Effector CD4-positive, alpha-beta T cell (primary cell): ENCODE data around the gene CDH11.

ENCODE experiments used
- DNase-seq: peaks from one replicate; pipeline ENCODE4 v3.0.0-alpha.2; 2020

CDH11 gene

DNA sequence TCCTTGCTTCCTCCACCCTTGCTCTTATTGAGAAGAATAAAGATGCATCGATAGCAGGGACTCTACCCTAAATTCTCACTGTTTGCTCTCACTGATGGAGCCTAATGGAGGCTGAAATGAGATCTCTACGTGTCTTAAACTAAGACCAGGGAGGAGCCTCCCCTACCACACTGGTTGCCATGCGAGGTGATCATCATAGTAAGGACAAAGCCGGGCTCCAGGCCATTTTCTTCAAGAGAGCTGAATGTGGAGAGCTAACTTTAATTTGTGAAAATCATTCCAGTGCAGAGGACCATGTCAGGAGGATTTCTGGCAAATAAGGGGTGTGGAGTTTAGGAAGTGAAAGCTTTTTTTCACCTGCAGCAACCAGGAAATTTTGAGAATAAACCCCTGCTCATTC is 5.6 kb downstream of the CDH11 start:
- no peak for DNase-seq

- DNase-seq = no peak
Measured at GRCh38 chr16:65114527-65114926, 7.3 kb downstream of the CDH11 start.

DNA sequence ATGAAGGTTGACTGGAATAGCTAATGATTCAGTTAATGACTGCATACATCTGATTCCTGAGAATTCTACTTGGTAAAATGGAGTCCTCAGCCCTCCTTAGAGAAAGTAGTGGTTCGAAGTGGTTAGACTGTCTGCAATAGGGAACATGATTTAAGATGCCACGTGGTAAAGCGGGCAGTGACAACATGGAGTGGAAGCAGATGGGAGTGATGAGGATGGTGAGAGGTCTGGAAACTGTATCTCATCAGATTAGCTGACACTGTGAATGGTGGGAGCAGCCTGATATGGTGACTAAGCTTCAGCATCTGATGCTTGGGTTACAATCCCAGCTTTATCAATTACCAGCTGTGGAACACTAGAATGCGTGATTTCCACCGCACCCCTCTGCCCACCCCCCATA is 8.4 kb downstream of the CDH11 start:
- DNase-seq = no peak

- DNase-seq = no peak
Measured at GRCh38 chr16:65111306-65111705, 10.6 kb downstream of the CDH11 start.

DNA sequence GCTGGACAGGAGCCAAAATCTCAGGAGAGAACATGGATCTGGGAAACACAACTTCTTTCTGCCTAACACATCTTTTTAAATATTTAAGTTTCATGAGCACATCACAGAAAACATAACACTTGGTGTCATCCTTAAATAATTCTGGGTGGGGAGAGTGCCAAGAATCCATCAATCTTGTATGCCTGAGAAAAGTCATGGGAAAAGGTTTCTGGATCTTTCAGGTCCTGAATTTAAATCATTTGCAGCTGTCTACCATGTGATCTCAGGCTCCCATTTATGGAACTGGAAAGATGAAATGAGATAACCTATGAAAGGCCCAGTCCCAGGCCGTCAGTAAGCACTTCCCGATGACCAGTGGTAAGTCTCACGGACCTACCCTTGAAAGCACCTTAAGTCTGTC is 15.1 kb downstream of the CDH11 start:
- DNase-seq = no peak

DNA sequence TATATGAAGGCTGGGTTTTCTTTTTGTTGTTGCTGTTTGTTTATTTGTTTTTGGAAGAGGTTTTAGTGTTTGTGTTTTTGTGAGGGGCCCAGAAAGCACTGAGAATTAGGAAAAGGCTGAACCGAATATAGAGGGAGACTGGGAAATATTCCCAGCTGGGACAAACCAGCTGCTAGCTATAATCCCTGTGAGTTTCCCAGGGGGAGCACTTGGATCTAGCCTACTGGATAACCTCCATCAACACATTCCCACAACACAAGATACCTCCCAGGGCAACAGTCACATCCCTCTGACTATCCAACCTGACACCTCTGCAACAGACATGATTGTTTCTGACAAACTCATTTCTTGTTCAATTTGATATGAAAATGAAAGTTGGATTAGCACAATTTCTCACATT is 16.7 kb downstream of the CDH11 start:
- no peak for DNase-seq

GRCh38 chr16:65104471-65104870 is 17.4 kb downstream of the CDH11 start:
- no peak for DNase-seq

DNA sequence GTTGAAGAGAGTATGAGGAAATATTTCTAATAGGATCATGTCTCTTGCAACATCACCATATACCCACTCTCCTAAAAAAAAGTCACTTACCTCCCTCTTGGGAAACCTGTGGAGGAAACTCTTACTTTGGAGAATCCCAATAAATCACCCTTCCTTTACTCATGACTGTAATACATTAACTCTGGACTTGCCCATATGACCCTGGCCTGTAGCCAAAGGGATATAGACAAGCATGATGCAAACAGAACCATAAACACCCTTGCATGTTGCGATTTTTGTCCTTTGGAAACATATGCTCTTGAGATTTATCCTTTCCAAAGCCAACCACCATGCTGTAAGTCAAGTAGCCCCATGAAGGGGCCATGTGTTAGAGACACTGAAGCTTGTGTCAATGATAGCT is 19.5 kb downstream of the CDH11 start:
- no peak for DNase-seq

- no peak for DNase-seq
Measured at GRCh38 chr16:65101009-65101408, 20.9 kb downstream of the CDH11 start.

DNA sequence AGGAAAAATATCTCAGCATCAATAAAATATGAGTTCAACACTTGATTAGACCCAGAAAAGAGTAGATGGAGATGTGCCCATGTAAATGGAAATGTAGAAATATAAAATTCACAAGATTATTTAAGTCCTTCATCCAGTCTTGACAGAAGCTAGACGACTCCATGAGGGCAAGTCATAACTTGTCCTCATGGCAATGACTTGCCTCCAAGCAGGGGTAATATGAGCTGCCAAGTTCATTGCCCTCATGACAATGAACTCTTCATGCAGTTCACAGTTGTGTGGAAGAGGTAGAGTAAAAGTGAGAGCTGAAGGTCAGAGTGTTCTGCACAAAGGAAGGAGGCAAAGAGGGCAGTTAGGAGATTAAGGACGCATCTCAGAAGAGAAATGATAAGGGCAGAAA is 22.3 kb downstream of the CDH11 start:
- DNase-seq = no peak

DNA sequence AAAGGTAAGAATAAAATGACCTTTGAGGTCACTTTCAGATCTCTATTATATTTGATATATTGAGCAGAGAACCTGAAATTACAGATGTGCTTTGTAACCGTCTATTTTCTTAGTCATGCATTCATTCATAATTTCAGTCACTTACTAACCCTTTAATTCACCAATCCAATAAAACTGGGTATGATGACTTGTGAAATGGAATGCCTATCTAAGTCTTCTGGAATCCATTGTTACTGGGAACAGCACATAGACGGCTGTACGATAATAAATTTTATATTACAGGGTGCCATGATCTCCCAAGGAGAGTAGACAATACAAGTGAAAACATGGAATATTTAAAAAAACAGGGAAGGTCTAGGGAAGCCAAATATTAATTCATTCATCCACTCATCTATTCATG is 22.9 kb downstream of the CDH11 start:
- DNase-seq = no peak

- no peak for DNase-seq
Measured at GRCh38 chr16:65097296-65097695, 24.6 kb downstream of the CDH11 start.

DNA sequence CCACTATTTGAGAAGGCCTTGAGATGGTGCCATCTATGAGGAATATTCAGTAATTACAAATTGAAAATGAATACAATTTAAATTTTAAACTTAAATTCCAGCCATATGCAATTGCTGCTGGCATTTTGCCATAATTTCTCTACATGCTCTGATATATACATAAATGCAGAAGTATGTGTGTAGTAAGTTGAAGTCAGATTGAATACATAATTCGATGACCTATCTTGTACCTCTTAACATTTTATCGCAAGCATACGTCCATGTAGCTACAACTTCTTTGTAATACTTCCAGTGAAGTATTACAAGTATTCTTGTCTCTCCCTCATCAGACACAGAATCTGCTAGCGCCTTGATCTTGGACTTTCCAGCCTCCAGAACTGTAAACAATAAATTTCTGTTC is 26.0 kb downstream of the CDH11 start:
- DNase-seq = no peak

DNA sequence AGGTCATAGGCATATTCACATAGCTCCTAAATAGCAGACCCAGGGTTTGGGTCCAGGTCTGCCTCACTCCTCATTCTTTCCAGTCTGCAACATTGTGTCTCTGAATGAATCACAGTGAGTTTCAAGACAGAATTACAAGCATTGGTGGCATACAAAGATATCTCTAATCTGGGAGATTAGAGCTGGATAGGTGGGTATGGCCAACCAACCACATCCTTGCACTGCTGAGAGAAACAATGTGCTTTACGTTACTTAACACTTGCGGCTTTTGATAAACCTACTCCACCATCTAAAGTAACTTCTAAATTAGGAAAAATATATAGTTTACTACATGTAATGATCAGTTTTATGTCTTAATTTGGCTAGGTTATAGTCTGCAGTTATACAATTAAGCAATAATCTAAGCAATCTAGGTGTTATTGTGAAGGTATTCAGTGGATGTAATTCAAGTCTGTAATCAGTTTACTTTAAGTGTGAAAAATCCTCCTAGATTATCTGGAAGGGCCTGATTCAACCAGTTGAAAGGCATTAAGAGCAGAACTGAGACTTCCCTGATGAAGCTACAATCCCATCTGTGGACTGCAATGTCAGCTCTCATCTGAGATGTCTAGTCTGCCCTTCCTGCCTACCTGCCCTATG is 26.7 kb downstream of the CDH11 start:
- no peak for DNase-seq

DNA sequence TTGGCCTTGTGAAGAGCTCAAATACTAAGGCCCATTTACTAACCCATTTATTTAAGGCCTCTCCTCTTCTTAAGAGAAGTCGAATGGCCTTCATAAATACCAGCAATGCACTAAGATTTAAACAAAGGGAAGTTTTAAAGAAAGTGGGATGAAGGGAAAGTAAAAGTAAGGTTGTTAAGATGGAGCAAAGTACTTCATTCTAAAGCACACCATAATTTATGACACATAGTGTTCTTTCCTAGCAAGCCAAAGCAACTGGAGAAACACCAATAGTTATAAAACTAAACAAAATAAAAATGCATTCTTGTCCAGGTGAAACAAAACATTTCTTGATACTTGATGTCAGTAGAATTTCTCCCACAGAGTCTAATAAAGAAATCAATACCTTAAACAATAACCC is 27.9 kb downstream of the CDH11 start:
- DNase-seq = no peak

DNA sequence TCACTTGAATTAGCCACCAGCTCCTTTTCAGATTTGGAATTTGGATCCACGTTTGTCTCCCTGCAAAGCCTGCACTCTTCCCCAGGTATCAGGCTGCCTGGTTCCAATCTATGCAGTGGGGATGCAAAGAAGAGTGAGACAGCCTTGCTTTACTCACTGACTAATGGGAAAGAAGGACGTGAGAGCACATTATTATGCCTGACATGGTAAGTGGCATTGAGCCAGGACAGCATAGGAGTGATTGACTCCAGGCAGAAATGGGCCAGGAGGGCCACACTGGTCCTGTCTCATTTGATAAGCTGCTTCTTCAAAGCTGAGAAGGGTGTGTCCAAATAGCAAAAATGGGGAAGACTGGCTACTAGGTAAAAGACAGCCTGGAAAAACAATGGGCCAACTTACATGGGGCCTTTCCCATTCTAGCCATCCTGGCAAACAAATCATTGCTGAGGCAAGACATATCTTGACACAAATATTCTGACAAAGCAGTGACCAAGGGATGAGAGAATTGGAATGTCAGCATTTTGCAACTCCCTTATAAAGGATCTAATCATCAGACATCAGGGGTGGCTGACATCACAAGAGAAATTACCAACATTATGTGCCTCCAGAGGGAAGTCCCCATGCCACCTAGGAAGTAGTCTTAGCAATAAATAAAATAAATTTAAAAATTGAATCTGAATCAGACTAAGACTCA is 38.6 kb downstream of the CDH11 start:
- DNase-seq = no peak

GRCh38 chr16:65079549-65079948 is 42.3 kb downstream of the CDH11 start:
- DNase-seq = no peak

GRCh38 chr16:65077181-65077580 is 44.7 kb downstream of the CDH11 start:
- DNase-seq = no peak

- DNase-seq = no peak
Measured at GRCh38 chr16:65075877-65076276, 46.0 kb downstream of the CDH11 start.

- DNase-seq = no peak
Measured at GRCh38 chr16:65071433-65072311, 50.2 kb downstream of the CDH11 start.

DNA sequence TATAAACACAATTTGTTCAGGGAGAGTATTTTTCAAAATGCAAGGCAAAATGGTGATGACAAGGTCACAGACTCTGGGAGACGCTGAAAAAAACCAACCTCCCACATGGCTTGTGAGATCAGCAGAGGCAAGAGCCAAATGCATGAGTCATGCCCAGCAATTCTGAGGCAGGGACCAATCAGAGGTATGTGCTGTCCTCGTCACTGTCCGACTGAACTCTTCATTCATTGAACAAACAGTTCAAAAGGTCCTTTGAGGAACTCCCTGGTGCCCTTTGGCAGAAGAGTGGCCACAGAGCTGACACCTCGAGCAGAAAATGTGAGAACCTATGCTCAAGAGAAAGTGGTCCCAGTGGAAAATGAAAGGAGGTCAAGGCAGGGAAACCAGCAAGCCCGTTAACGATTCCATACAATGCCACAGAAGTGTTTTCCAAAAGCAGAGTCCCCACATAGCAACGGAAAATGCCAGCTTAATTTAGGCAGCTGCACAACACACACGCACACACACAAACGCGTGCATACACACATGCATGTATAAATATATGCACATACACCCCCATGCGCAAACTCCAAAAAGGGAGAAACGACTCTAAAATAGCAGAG is 50.9 kb downstream of the CDH11 start:
- DNase-seq = no peak

DNA sequence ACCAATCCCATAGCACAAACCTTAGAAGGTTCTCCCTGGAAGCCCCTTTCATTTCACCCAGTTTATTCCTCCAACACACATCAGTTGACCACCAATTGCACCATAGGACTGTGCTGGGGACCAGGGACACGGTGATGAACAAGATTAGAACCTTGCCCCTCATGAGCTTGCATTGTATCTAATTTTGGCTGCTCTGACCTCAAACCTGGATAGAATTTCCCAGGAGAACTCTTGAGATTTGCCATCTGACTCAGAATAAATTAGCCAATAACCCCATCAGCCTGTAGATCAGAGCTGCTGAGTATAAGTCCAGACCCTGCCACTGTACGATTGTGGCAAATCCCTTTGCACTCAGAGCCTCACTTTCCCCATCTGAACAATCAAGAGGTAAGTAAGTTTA is 52.1 kb downstream of the CDH11 start:
- no peak for DNase-seq

DNA sequence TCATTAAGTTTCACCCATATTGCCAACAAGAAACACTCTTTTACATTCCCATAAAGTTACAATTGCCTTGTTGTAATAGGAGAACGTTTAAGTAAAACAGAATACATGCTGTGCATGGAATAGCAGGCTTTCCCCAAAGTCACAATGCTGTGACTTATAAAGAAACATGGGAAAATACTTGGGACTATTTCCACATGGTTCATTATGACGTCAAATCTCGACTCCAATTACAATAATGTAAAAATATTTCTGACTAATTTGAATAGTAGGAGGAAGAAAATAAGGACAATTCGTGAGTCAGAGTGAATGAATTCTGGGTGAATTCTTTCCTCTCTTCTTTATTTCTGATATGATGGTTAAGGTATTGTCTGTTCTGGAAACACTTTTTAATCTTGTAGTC is 52.8 kb downstream of the CDH11 start:
- DNase-seq = no peak
